Neural cell (in vitro differentiated cells): Measurements from ENCODE around the gene TMUB1.

Experiments used
- CTCF ChIP-seq: fragments of 450-650 bp; IDR thresholded peaks from 2 replicates; pipeline ENCODE4 v1.5.1; 2014; ENCODE audit warnings: antibody characterized with exemption, mild to moderate bottlenecking, moderate library complexity; ENCODE audit not compliant: poor library complexity, severe bottlenecking
- EP300 ChIP-seq: fragments of 450-650 bp; conservative IDR thresholded peaks from 2 replicates; pipeline ENCODE4 v1.6.1; 2014; ENCODE audit warnings: antibody characterized with exemption, mild to moderate bottlenecking, moderate library complexity; ENCODE audit not compliant: poor library complexity, severe bottlenecking
- POLR2AphosphoS5 ChIP-seq: IDR thresholded peaks from 2 replicates; pipeline ENCODE4 v1.6.1; 2012
- RAD21 ChIP-seq: fragments of 450-650 bp; conservative IDR thresholded peaks from 2 replicates; pipeline ENCODE4 v1.6.1; 2014; ENCODE audit warnings: antibody characterized with exemption, mild to moderate bottlenecking, moderate library complexity
- TAF1 ChIP-seq: IDR thresholded peaks from 2 replicates; pipeline ENCODE4 v1.6.1; 2012; ENCODE audit warnings: low read depth

- TF ChIP-seq CTCF (no peak), TAF1 (no peak), EP300 (no peak), RAD21 (no peak), POLR2AphosphoS5 (no peak)
Measured at GRCh38 chr7:151110236-151110940, 27.1 kb upstream of the TMUB1 start.
